Measurements from ENCODE around the gene PAAF1. TPM values are rescaled to one million over a fixed set of nuclear protein-coding genes. Genes with fewer than 3 reads are reported as not detected.
"Not testable (repeated sequence)": the region's sequence is repeated elsewhere in the genome, so short reads cannot be mapped to it uniquely, and the experiment has no call there.

The PAAF1 gene
- total and polyA plus RNA-seq, 2 experiments from 2014 or later = 13.6 to 18.1 TPM

DNA sequence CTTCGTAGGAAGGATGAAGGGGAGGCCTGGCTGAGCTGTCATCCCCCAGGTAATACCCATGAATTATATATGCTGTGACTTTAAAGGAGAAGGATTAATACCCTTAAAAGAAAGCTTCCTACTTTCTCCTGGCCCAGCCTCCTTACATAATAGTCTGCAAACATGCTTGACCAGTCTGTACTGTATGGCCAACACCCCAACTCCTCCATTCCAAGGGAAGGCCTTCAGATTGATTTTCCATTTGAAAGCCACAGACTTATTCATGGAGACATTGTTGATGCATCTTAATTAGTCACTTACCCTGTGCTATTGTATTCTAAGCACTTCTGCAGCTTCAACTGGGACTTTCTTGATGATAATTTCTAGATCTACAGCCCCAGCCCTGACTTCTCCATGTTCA lies 2.0 kb downstream of the PAAF1 start:
- no peak overlapping the region for H3K4me3 Mint-ChIP-seq
- TF ChIP-seq NANOG (IDR thresholded peaks at IDR 0.05; ENCODE audit: borderline replicate concordance) = no peak
- TF ChIP-seq, protein P1, sequence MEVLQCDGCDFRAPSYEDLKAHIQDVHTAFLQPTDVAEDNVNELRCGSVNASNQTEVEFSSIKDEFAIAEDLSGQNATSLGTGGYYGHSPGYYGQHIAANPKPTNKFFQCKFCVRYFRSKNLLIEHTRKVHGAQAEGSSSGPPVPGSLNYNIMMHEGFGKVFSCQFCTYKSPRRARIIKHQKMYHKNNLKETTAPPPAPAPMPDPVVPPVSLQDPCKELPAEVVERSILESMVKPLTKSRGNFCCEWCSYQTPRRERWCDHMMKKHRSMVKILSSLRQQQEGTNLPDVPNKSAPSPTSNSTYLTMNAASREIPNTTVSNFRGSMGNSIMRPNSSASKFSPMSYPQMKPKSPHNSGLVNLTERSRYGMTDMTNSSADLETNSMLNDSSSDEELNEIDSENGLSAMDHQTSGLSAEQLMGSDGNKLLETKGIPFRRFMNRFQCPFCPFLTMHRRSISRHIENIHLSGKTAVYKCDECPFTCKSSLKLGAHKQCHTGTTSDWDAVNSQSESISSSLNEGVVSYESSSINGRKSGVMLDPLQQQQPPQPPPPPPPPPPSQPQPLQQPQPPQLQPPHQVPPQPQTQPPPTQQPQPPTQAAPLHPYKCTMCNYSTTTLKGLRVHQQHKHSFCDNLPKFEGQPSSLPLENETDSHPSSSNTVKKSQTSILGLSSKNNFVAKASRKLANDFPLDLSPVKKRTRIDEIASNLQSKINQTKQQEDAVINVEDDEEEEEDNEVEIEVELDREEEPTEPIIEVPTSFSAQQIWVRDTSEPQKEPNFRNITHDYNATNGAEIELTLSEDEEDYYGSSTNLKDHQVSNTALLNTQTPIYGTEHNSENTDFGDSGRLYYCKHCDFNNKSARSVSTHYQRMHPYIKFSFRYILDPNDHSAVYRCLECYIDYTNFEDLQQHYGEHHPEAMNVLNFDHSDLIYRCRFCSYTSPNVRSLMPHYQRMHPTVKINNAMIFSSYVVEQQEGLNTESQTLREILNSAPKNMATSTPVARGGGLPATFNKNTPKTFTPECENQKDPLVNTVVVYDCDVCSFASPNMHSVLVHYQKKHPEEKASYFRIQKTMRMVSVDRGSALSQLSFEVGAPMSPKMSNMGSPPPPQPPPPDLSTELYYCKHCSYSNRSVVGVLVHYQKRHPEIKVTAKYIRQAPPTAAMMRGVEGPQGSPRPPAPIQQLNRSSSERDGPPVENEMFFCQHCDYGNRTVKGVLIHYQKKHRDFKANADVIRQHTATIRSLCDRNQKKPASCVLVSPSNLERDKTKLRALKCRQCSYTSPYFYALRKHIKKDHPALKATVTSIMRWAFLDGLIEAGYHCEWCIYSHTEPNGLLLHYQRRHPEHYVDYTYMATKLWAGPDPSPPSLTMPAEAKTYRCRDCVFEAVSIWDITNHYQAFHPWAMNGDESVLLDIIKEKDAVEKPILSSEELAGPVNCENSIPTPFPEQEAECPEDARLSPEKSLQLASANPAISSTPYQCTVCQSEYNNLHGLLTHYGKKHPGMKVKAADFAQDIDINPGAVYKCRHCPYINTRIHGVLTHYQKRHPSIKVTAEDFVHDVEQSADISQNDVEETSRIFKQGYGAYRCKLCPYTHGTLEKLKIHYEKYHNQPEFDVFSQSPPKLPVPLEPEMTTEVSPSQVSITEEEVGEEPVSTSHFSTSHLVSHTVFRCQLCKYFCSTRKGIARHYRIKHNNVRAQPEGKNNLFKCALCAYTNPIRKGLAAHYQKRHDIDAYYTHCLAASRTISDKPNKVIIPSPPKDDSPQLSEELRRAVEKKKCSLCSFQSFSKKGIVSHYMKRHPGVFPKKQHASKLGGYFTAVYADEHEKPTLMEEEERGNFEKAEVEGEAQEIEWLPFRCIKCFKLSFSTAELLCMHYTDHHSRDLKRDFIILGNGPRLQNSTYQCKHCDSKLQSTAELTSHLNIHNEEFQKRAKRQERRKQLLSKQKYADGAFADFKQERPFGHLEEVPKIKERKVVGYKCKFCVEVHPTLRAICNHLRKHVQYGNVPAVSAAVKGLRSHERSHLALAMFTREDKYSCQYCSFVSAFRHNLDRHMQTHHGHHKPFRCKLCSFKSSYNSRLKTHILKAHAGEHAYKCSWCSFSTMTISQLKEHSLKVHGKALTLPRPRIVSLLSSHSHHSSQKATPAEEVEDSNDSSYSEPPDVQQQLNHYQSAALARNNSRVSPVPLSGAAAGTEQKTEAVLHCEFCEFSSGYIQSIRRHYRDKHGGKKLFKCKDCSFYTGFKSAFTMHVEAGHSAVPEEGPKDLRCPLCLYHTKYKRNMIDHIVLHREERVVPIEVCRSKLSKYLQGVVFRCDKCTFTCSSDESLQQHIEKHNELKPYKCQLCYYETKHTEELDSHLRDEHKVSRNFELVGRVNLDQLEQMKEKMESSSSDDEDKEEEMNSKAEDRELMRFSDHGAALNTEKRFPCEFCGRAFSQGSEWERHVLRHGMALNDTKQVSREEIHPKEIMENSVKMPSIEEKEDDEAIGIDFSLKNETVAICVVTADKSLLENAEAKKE (CRISPR knock-in tag; IDR thresholded peaks at IDR 0.05) = no peak
- TF ChIP-seq EZH2 (IDR thresholded peaks at IDR 0.05; ENCODE audit: low read depth, unreplicated experiment) = no peak
- no peak for TF ChIP-seq POLR2AphosphoS5 (IDR thresholded peaks at IDR 0.05; ENCODE audit: low read depth)
- no peak for TF ChIP-seq CREB1 (CRISPR knock-in tag; IDR thresholded peaks at IDR 0.05; ENCODE audit: low read depth)
- 0 out of 2 replicates have a peak overlapping the region, but pooled peaks have one; percentile 39 for H3K27ac Mint-ChIP-seq
- H3F3A ChIP-seq (replicated peaks; ENCODE audit: low read depth) = peaks cover 15% of the 10 kb centered on the region
- no peak overlapping the region for H3K27ac ChIP-seq (ENCODE audit: low read depth)
- H3K79me2 ChIP-seq (replicated peaks; ENCODE audit: insufficient read depth) = peaks cover 38% of the 10 kb centered on the region
- no peak for DNase-seq (ENCODE audit: low spot score)
- H3K4me1 ChIP-seq (ENCODE audit: insufficient read depth) = peaks cover 27% of the 10 kb centered on the region
- no peaks in the 10 kb centered on the region for H3K9me3 Mint-ChIP-seq
- H4K20me1 ChIP-seq (replicated peaks; ENCODE audit: insufficient read depth) = no peaks in the 10 kb centered on the region; the same call in 1 of the 2 replicates
- H3K4me1 Mint-ChIP-seq = peaks cover 21% of the 10 kb centered on the region; the same call in 2 of the 3 replicates
- no peak overlapping the region for H3K4me2 ChIP-seq
- peaks cover 37% of the 10 kb centered on the region for H3K36me3 Mint-ChIP-seq (ENCODE audit: low read depth)
- no peak overlapping the region for H2AFZ ChIP-seq
- H3K9me2 ChIP-seq (ENCODE audit: insufficient read depth) = no peaks in the 10 kb centered on the region
- ATAC-seq = no peak
- no peak overlapping the region for H3K4me3 ChIP-seq
- peaks cover 8% of the 10 kb centered on the region; the same call in 1 of the 2 replicates for H3K36me3 ChIP-seq (ENCODE audit: insufficient read depth)
- no peaks in the 10 kb centered on the region for H3K27me3 ChIP-seq (ENCODE audit: insufficient read depth)
- peaks cover 17% of the 10 kb centered on the region for H3K27me3 Mint-ChIP-seq (ENCODE audit: insufficient read depth, low read depth, poor library complexity)

DNA sequence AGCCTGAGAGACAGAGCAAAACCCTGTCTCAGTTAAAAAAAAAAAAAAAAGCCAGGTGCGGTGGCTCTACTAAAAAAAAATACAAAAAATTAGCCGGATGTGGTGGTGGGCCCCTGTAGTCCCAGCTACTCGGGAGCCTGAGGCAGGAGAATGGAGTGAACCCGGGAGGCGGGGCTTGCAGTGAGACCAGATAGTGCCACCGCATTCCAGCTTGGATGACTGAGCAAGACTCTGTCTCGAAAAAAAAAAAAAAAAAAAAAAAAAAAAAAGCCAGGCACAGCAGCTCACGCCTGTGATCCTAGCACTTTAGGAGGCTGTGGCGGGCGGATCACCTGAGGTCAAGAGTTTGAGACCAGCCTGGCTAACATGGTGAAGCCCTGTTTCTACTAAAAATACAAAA lies 3.6 kb downstream of the PAAF1 start:
- not testable (repeated sequence) for H3K4me2 ChIP-seq; H4K20me1 ChIP-seq (replicated peaks; ENCODE audit: insufficient read depth); H3K36me3 ChIP-seq (ENCODE audit: insufficient read depth); H3K4me3 Mint-ChIP-seq; H3K9me3 Mint-ChIP-seq; H3K9me2 ChIP-seq (ENCODE audit: insufficient read depth); H2AFZ ChIP-seq; H3K27me3 ChIP-seq (ENCODE audit: insufficient read depth); H3K4me3 ChIP-seq
- peaks cover 21% of the 10 kb centered on the region for H3K79me2 ChIP-seq (replicated peaks; ENCODE audit: insufficient read depth)
- Mint-ChIP-seq H3K27ac (peak overlapping the region; percentile 91), H3K4me1 (peaks cover 11% of the 10 kb centered on the region; the same call in 2 of the 3 replicates), H3K36me3 (ENCODE audit: low read depth) (peaks cover 23% of the 10 kb centered on the region), H3K27me3 (ENCODE audit: insufficient read depth, low read depth, poor library complexity) (peaks cover 15% of the 10 kb centered on the region)
- peaks cover 13% of the 10 kb centered on the region; the same call in 1 of the 2 replicates for H3F3A ChIP-seq (replicated peaks; ENCODE audit: low read depth)
- peak overlapping the region; percentile 61; the same call in 1 of the 2 replicates for H3K27ac ChIP-seq (ENCODE audit: low read depth)
- H3K4me1 ChIP-seq (ENCODE audit: insufficient read depth) = peaks cover 21% of the 10 kb centered on the region
- peak; percentile 78 for DNase-seq (ENCODE audit: low spot score)
- peak; percentile 4 for ATAC-seq
